K562 (cell line): ENCODE measurements around the gene MYH6. TPM values are rescaled to one million over a fixed set of nuclear protein-coding genes. Genes with fewer than 3 reads are reported as not detected.
A peak's percentile ranks its signal among the peaks of the same experiment; 100 is the strongest.

Source experiments
- ATAC-seq: fragments of 200-7000 bp; cut with Tn5 transposase; 3 replicates; pipeline ENCODE4 v1.9.1; 2020; ENCODE audit warnings: moderate library complexity
- BruUV-seq: library from RNA; stranded (reverse); fragments of 400-500 nt; replicated peaks from 2 replicates; lab custom pipeline; 2021; lab: Mats Ljungman, UMichigan
- CTCF ChIA-PET: fragments of 300-600 bp; formaldehyde crosslinking; extraction: SDS; loops from one replicate; lab custom pipeline; 2021; ENCODE audit warnings: low intra/inter-chr PET ratio; lab: Yijun Ruan, JAX
- POLR2A ChIA-PET: fragments of 300-600, 350-650 bp; sonication (Branson Sonifier 250); formaldehyde crosslinking; extraction: SDS; loops from one replicate; lab custom pipeline; 2021; ENCODE audit warnings: antibody characterized with exemption, inconsistent platforms; lab: Yijun Ruan, JAX
- DNase-seq, 4 experiments: peaks; one replicate each; pipeline versions ENCODE4 v3.0.0 to v3.0.0-alpha.2; 2011 to 2018; ENCODE audit warnings: low spot score in 3 of 4, mixed read lengths in 3 of 4; ENCODE audit errors: extremely low read depth in 1 of 4
- FAIRE-seq: peaks from 2 replicates; lab custom pipeline; 2011; peaks lifted over from hg19 to GRCh38; lab: Jason Lieb, UNC
- H2AFZ ChIP-seq: 2 replicates; pipeline ENCODE4 v1.6.0; 2011; ENCODE audit warnings: low read depth, low read length, control low read depth, inconsistent platforms
- H3K27ac ChIP-seq: fragments of 200-600 bp; 3 replicates; pipeline ENCODE4 v1.8.0; 2011; ENCODE audit warnings: low read depth, mild to moderate bottlenecking, control low read depth, inconsistent platforms, low read length, moderate library complexity, mixed read lengths; ENCODE audit errors: extremely low read depth
- H3K27me3 ChIP-seq, 2 experiments: fragments of 300-600 bp in 1 of 2; 2 replicates in 1 of 2; 3 replicates in 1 of 2; pipeline versions ENCODE4 v1.6.0 to v1.8.0; 2011; ENCODE audit warnings: inconsistent platforms in 2 of 2, low read length in 2 of 2, mild to moderate bottlenecking in 1 of 2, mixed read lengths in 1 of 2, moderate library complexity in 1 of 2; ENCODE audit not compliant: control insufficient read depth in 2 of 2, insufficient read depth in 2 of 2
- H3K36me3 ChIP-seq: fragments of 300-600 bp; 3 replicates; pipeline ENCODE4 v1.8.0; 2011; ENCODE audit warnings: mild to moderate bottlenecking, low read length, inconsistent platforms; ENCODE audit not compliant: control insufficient read depth, insufficient read depth
- H3K4me1 ChIP-seq, 2 experiments: fragments of 200-600 bp in 1 of 2; replicated peaks in 1 of 2; 2 replicates in 1 of 2; 3 replicates in 1 of 2; pipeline versions ENCODE4 v1.5.1 to v1.8.0; 2011; ENCODE audit warnings: inconsistent platforms in 2 of 2, low read length in 2 of 2, mild to moderate bottlenecking in 1 of 2, mixed read lengths in 1 of 2, moderate library complexity in 1 of 2; ENCODE audit not compliant: control insufficient read depth in 2 of 2, insufficient read depth in 2 of 2
- H3K4me2 ChIP-seq: 2 replicates; pipeline ENCODE4 v1.6.1; 2011; ENCODE audit warnings: low read length, control low read depth, inconsistent platforms, mixed read lengths; ENCODE audit not compliant: insufficient read depth
- H3K4me3 ChIP-seq: fragments of 200-600 bp; sonication (generic), shearing (Covaris generic); 2 replicates; pipeline ENCODE4 v1.5.1; 2016; ENCODE audit warnings: control low read depth, inconsistent platforms
- H3K79me2 ChIP-seq: fragments of 200-600 bp; 3 replicates; pipeline ENCODE4 v1.8.0; 2011; ENCODE audit warnings: low read length, inconsistent platforms; ENCODE audit not compliant: control insufficient read depth, insufficient read depth
- H3K9ac ChIP-seq, 2 experiments: 2 replicates each; pipeline versions ENCODE4 v1.6.0 to v1.6.1; 2011; ENCODE audit warnings: low read depth in 2 of 2, low read length in 2 of 2, control low read depth in 1 of 2, inconsistent platforms in 1 of 2, mild to moderate bottlenecking in 1 of 2, mixed read lengths in 1 of 2; ENCODE audit not compliant: insufficient read depth in 1 of 2
- H3K9me1 ChIP-seq: one replicate; pipeline ENCODE4 v1.6.0; 2011; ENCODE audit warnings: inconsistent platforms, mild to moderate bottlenecking, low read length, moderate library complexity; ENCODE audit not compliant: control insufficient read depth, insufficient read depth
- H3K9me3 ChIP-seq: replicated peaks from 2 replicates; pipeline ENCODE4 v1.5.1; 2011; ENCODE audit warnings: low read depth, low read length, inconsistent platforms; ENCODE audit not compliant: control insufficient read depth, insufficient read depth
- H4K20me1 ChIP-seq: replicated peaks from 2 replicates; pipeline ENCODE4 v1.6.1; 2011; ENCODE audit warnings: low read length, inconsistent platforms, mixed read lengths; ENCODE audit not compliant: control insufficient read depth, insufficient read depth
- ARID2 ChIP-seq: fragments of 450-650 bp; IDR thresholded peaks from 2 replicates; pipeline ENCODE4 v1.6.1; 2017; ENCODE audit warnings: antibody characterized with exemption, mild to moderate bottlenecking
- DIDO1 ChIP-seq: fragments of 450-650 bp; IDR thresholded peaks from 2 replicates; pipeline ENCODE4 v1.6.1; 2016; ENCODE audit warnings: low read depth, missing biosample characterization, missing genetic modification characterization
- DPF2 ChIP-seq: fragments of 450-650 bp; IDR thresholded peaks from 2 replicates; pipeline ENCODE4 v1.6.1; 2016
- ELF2 ChIP-seq: fragments of 250-450 bp; sonication (Bioruptor Pico); IDR thresholded peaks from 2 replicates; pipeline ENCODE4 v1.5.0; 2021; ENCODE audit warnings: mild to moderate bottlenecking
- ELF4 ChIP-seq: fragments of 450-650 bp; formaldehyde crosslinking; IDR thresholded peaks from 2 replicates; pipeline ENCODE4 v1.4.0; 2022; ENCODE audit warnings: missing genetic modification characterization
- GATAD2B ChIP-seq: fragments of 450-650 bp; IDR thresholded peaks from 2 replicates; pipeline ENCODE4 v1.6.1; 2017; ENCODE audit warnings: mild to moderate bottlenecking, borderline replicate concordance
- HDAC8 ChIP-seq: fragments of 450-650 bp; IDR thresholded peaks from 2 replicates; pipeline ENCODE4 v1.6.1; 2016; ENCODE audit warnings: mild to moderate bottlenecking, missing genetic modification characterization, moderate library complexity, missing compliant biosample characterization
- NUFIP1 ChIP-seq: fragments of 450-650 bp; IDR thresholded peaks from 2 replicates; pipeline ENCODE4 v1.6.1; 2018; ENCODE audit not compliant: partially characterized antibody
- SP1 ChIP-seq: sonication (generic); formaldehyde crosslinking; IDR thresholded peaks from 2 replicates; pipeline ENCODE4 v1.8.1; 2022; ENCODE audit warnings: mild to moderate bottlenecking, missing genetic modification reagents
- TBP ChIP-seq: optimal IDR thresholded peaks from 2 replicates; pipeline ENCODE3; 2011; ENCODE audit warnings: low read depth, low read length, improper control_type of control experiment
- ZNF57 ChIP-seq: fragments of 450-650 bp; formaldehyde crosslinking; IDR thresholded peaks from 2 replicates; pipeline ENCODE4 v1.4.0; 2020; ENCODE audit warnings: mild to moderate bottlenecking, moderate library complexity
- ZNF699 ChIP-seq: fragments of 250-450 bp; sonication (Bioruptor Pico); IDR thresholded peaks from 2 replicates; pipeline ENCODE4 v1.8.0; 2021; ENCODE audit warnings: mild to moderate bottlenecking, moderate library complexity; ENCODE audit not compliant: insufficient replicate concordance
- WGBS: fragments of 100-300 bp; shearing (Covaris generic); methylation state at CpG from one replicate; pipeline ENCODE4 v1.1.6; 2016; ENCODE audit warnings: low coverage, mixed read lengths; ENCODE audit not compliant: insufficient coverage; ENCODE audit errors: missing lambda C conversion rate; 5-methylcytosine and 5-hydroxymethylcytosine counted together
- in situ Hi-C: fragments of 300-500 bp; cut with MboI; formaldehyde crosslinking; loops from 4 replicates; pipeline ENCODE4 v1.15.0; 2018; ENCODE audit warnings: inconsistent platforms, mixed read lengths
- intact Hi-C: fragments of 100-400 bp; cut with micrococcal nuclease; formaldehyde crosslinking; loops from 2 replicates; pipeline ENCODE4 v1.14.2; 2022
- polyA plus RNA-seq, 8 experiments: library from polyadenylated mRNA; depleted of rRNA in 4 of 8; stranded (reverse) in 5 of 8; unstranded in 3 of 8; fragments of >200 nt; fragmentation: Nextera tagmentation in 2 of 8; fragmentation: Illumina TruSeq in 1 of 8; extraction: Ambion mirVana in 2 of 8; extraction: Trizol in 1 of 8; gene quantifications; 2 replicates each; pipeline versions ENCODE4 v1.2.1 to v1.2.3, GENCODE V29; 2011 to 2014; ENCODE audit warnings: inconsistent platforms in 1 of 8, missing spikeins in 1 of 8
- total RNA-seq, 7 experiments: library from RNA; depleted of rRNA in 6 of 7; stranded (reverse); fragments of >200 nt in 6 of 7; fragmentation: Illumina TruSeq in 2 of 7; extraction: Trizol in 2 of 7; gene quantifications; 2 replicates each; pipeline versions ENCODE4 v1.2.1 to v1.2.3, GENCODE V29; 2011 to 2021; ENCODE audit warnings: low replicate concordance in 1 of 7
- TF ChIP-seq, protein P1 (sequence below): sonication (generic); formaldehyde crosslinking; IDR thresholded peaks from 2 replicates; pipeline ENCODE4 v1.8.0; 2022; ENCODE audit warnings: mild to moderate bottlenecking, missing genetic modification reagents
- TF ChIP-seq, protein P2 (sequence below): fragments of 450-650 bp; formaldehyde crosslinking; IDR thresholded peaks from 2 replicates; pipeline ENCODE4 v1.4.0; 2020; ENCODE audit warnings: mild to moderate bottlenecking, moderate library complexity
- TF ChIP-seq, protein P3 (sequence below): fragments of 450-650 bp; IDR thresholded peaks from 2 replicates; pipeline ENCODE4 v1.6.1; 2016; ENCODE audit warnings: mild to moderate bottlenecking
- TF ChIP-seq, protein P4 (sequence below): sonication (generic); formaldehyde crosslinking; IDR thresholded peaks from 2 replicates; pipeline ENCODE4 v1.9.0; 2022; ENCODE audit warnings: mild to moderate bottlenecking, missing genetic modification reagents

MYH6 gene
- total and polyA plus RNA-seq, 9 of the 15 experiments (the other 6 are each of a cell fraction or from before 2014, with no cell fraction given), result not detected

DNA sequence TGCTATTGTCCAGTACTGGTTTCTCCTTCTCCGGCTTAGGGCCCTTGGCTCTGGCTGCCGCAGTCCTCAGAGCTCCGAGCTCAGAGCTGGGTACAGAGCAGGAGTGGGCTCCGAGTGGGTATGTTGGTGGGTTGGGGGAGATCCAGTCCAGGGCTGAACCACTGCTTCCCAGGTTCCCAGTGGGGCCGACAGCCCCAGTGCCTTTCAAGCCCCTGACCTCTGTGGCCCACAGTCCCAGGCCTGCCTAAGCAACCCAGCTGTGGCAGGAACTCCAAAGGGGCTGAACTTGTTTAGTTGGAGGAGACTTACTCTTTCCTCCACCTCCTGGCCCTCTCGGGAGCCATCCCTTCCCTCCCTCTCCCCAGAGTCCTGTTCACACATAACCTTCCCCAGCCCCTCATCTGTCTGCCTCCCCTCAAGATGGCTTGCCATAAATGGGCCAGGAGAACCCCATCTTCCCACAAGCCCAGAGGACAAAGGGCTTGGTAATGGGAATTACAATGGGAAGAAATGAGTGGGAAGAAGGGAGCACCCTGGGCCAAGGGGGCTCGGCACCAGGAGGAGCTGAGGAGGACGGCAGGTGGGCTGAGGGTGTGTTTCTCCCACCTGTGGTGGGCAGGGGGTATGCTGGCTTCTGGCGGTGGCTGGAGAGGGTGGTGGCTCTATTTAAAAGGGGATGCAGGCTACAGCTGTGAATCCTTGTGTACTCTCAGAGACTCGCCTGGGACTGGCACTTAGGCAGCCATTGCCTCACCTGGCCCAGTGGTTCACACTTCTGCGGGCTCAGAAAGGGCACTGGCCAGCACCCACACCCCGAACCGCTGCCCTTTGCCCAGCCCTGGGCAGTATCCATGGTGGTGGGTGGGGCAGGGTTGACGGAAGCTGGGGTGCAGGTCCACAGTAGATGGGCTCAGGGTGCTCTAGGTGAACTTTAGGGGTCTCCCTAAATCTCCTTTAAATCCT lies 3.8 kb upstream of the MYH6 start:
- intact Hi-C loops, result no loop called here
- FAIRE-seq, result no peak
- Histone ChIP-seq H3K4me3 (no peak overlapping the region), H3K36me3 (no peaks in the 10 kb centered on the region), H3K4me2 (no peak overlapping the region), H3K27me3 (peaks cover 14 to 84% of the 10 kb centered on the region in 2 experiments; a peak in 4 of 5 replicates), H4K20me1 (no peaks in the 10 kb centered on the region), H3K4me1 (no peaks in the 10 kb centered on the region), H3K79me2 (no peaks in the 10 kb centered on the region)
- POLR2A ChIA-PET, result no interaction called here
- ATAC-seq, result no peak
- WGBS, result 2% methylated on average over 13 of the region's 14 CpGs
- no TSS peak for BruUV-seq
- in situ Hi-C loops, result no loop called here
- TF ChIP-seq GATAD2B (no peak), SP1 (CRISPR knock-in tag) (no peak), HDAC8 (tag) (no peak), ELF2 (CRISPR knock-in tag) (no peak), ELF4 (CRISPR knock-in tag) (no peak), TBP (no peak), NUFIP1 (no peak), ZNF57 (CRISPR knock-in tag) (no peak), ARID2 (no peak), DIDO1 (tag) (no peak), ZNF699 (no peak), DPF2 (no peak)
- TF ChIP-seq, protein P1, sequence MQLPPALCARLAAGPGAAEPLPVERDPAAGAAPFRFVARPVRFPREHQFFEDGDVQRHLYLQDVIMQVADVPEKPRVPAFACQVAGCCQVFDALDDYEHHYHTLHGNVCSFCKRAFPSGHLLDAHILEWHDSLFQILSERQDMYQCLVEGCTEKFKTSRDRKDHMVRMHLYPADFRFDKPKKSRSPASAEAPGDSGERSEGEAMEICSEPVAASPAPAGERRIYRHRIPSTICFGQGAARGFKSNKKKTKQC (CRISPR knock-in tag), result no peak
- TF ChIP-seq, protein P2, sequence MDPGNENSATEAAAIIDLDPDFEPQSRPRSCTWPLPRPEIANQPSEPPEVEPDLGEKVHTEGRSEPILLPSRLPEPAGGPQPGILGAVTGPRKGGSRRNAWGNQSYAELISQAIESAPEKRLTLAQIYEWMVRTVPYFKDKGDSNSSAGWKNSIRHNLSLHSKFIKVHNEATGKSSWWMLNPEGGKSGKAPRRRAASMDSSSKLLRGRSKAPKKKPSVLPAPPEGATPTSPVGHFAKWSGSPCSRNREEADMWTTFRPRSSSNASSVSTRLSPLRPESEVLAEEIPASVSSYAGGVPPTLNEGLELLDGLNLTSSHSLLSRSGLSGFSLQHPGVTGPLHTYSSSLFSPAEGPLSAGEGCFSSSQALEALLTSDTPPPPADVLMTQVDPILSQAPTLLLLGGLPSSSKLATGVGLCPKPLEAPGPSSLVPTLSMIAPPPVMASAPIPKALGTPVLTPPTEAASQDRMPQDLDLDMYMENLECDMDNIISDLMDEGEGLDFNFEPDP (CRISPR knock-in tag), result no peak
- TF ChIP-seq, protein P3, sequence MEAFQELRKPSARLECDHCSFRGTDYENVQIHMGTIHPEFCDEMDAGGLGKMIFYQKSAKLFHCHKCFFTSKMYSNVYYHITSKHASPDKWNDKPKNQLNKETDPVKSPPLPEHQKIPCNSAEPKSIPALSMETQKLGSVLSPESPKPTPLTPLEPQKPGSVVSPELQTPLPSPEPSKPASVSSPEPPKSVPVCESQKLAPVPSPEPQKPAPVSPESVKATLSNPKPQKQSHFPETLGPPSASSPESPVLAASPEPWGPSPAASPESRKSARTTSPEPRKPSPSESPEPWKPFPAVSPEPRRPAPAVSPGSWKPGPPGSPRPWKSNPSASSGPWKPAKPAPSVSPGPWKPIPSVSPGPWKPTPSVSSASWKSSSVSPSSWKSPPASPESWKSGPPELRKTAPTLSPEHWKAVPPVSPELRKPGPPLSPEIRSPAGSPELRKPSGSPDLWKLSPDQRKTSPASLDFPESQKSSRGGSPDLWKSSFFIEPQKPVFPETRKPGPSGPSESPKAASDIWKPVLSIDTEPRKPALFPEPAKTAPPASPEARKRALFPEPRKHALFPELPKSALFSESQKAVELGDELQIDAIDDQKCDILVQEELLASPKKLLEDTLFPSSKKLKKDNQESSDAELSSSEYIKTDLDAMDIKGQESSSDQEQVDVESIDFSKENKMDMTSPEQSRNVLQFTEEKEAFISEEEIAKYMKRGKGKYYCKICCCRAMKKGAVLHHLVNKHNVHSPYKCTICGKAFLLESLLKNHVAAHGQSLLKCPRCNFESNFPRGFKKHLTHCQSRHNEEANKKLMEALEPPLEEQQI, result no peak
- TF ChIP-seq, protein P4, sequence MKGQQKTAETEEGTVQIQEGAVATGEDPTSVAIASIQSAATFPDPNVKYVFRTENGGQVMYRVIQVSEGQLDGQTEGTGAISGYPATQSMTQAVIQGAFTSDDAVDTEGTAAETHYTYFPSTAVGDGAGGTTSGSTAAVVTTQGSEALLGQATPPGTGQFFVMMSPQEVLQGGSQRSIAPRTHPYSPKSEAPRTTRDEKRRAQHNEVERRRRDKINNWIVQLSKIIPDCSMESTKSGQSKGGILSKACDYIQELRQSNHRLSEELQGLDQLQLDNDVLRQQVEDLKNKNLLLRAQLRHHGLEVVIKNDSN (CRISPR knock-in tag), result no peak
- TF ChIP-seq, all 486 proteins: peak for 0
- DNase-seq, result no peak
- Histone ChIP-seq H3K9ac (peak overlapping the region in 1 of 2 experiments; percentile 26; a peak in 1 of 4 replicates), H3K9me1 (no peaks in the 10 kb centered on the region), H2AFZ (no peak overlapping the region), H3K27ac (no peak overlapping the region), H3K9me3 (no peaks in the 10 kb centered on the region)
- CTCF ChIA-PET, result no interaction called here
